Right hindlimb (tissue), 1 donor: ENCODE measurements around the gene CHRNA7.
"Not testable (repeated sequence)": the region's sequence is repeated elsewhere in the genome, so short reads cannot be mapped to it uniquely, and the experiment has no call there.

ENCODE experiments used
- DNase-seq: peaks from one replicate; pipeline ENCODE4 v3.0.0-alpha.2; 2018

Gene CHRNA7

GRCh38 chr15:32120577-32121383 is 90.5 kb downstream of the CHRNA7 start:
- DNase-seq, result no peak

- DNase-seq, result no peak
These were observed 91.0 kb downstream of the CHRNA7 start for GRCh38 chr15:32121384-32121695.

GRCh38 chr15:32122013-32122412 is 91.7 kb downstream of the CHRNA7 start:
- DNase-seq, result no peak

GRCh38 chr15:32123473-32123872 is 93.2 kb downstream of the CHRNA7 start:
- no peak for DNase-seq

- DNase-seq, result no peak
These were observed 94.4 kb downstream of the CHRNA7 start for GRCh38 chr15:32124726-32125125.

- no peak for DNase-seq
These were observed 95.3 kb downstream of the CHRNA7 start for GRCh38 chr15:32125595-32125994.

GRCh38 chr15:32129815-32130214 is 99.5 kb downstream of the CHRNA7 start:
- no peak for DNase-seq

GRCh38 chr15:32130823-32131222 is 100.5 kb downstream of the CHRNA7 start:
- DNase-seq, result no peak

- no peak for DNase-seq
These were observed 101.5 kb downstream of the CHRNA7 start for GRCh38 chr15:32131803-32132202.

GRCh38 chr15:32132859-32133258 is 102.5 kb downstream of the CHRNA7 start:
- DNase-seq, result no peak

GRCh38 chr15:32134842-32135241 is 104.5 kb downstream of the CHRNA7 start:
- DNase-seq, result no peak

- DNase-seq, result no peak
These were observed 105.0 kb downstream of the CHRNA7 start for GRCh38 chr15:32135335-32135734.

GRCh38 chr15:32145512-32145911 is 115.2 kb downstream of the CHRNA7 start:
- DNase-seq, result not testable (repeated sequence)

- DNase-seq, result no peak
These were observed 118.7 kb downstream of the CHRNA7 start for GRCh38 chr15:32148833-32149555.

GRCh38 chr15:32152574-32152973 is 122.3 kb downstream of the CHRNA7 start:
- no peak for DNase-seq

- not testable (repeated sequence) for DNase-seq
These were observed 123.7 kb downstream of the CHRNA7 start for GRCh38 chr15:32153868-32154623.

- not testable (repeated sequence) for DNase-seq
These were observed 131.8 kb downstream of the CHRNA7 start for GRCh38 chr15:32162143-32162542.

- DNase-seq, result not testable (repeated sequence)
These were observed 133.8 kb downstream of the CHRNA7 start for GRCh38 chr15:32164065-32164464.

GRCh38 chr15:32164747-32165146 is 134.4 kb downstream of the CHRNA7 start:
- not testable (repeated sequence) for DNase-seq

GRCh38 chr15:32165775-32166174 is 135.5 kb downstream of the CHRNA7 start:
- not testable (repeated sequence) for DNase-seq

- DNase-seq, result not testable (repeated sequence)
These were observed 136.0 kb downstream of the CHRNA7 start for GRCh38 chr15:32166270-32166669.

GRCh38 chr15:32167913-32168312 is 137.6 kb downstream of the CHRNA7 start:
- not testable (repeated sequence) for DNase-seq

GRCh38 chr15:32180579-32180978 is 150.3 kb downstream of the CHRNA7 start:
- DNase-seq, result not testable (repeated sequence)
